Stomach smooth muscle (tissue), 2 donors: Measurements from ENCODE around the gene KIFC1.

Experiments
- H3K27ac ChIP-seq: one replicate; pipeline ENCODE4 v1.7.0; 2013; ENCODE audit warnings: mild to moderate bottlenecking, low read length, inconsistent platforms
- H3K27me3 ChIP-seq, 2 donors: one replicate each; pipeline ENCODE4 v1.7.0; 2013; ENCODE audit warnings: low read length in 2 of 2; ENCODE audit not compliant: insufficient read depth in 2 of 2, control insufficient read depth in 1 of 2
- H3K36me3 ChIP-seq, 2 donors: one replicate each; pipeline ENCODE4 v1.7.0; 2013; ENCODE audit warnings: low read length in 2 of 2; ENCODE audit not compliant: control insufficient read depth in 2 of 2, insufficient read depth in 2 of 2
- H3K4me1 ChIP-seq: one replicate; pipeline ENCODE4 v1.7.0; 2013; ENCODE audit warnings: low read length; ENCODE audit not compliant: control insufficient read depth, insufficient read depth
- H3K4me3 ChIP-seq, 2 donors: one replicate each; pipeline ENCODE4 v1.7.0; 2013; ENCODE audit warnings: low read length in 2 of 2
- H3K9ac ChIP-seq, 2 donors: one replicate each; pipeline ENCODE4 v1.7.0; 2013; ENCODE audit warnings: low read length in 2 of 2, mild to moderate bottlenecking in 1 of 2
- H3K9me3 ChIP-seq, 2 donors: one replicate each; pipeline ENCODE4 v1.7.0; 2013; ENCODE audit warnings: low read length in 2 of 2; ENCODE audit not compliant: control insufficient read depth in 2 of 2
- donor health status: healthy.
- donor health status: Pancreatic carcinoma.

The KIFC1 gene

GRCh38 chr6:33451606-33452005, 60.0 kb downstream of the KIFC1 start:
- Histone ChIP-seq H3K36me3 (peaks cover 17 to 20% of the 10 kb centered on the region in 2 donors), H3K9ac (no peak overlapping the region), H3K4me3 (no peak overlapping the region), H3K9me3 (no peaks in the 10 kb centered on the region), H3K27ac (no peak overlapping the region), H3K4me1 (peaks cover 19% of the 10 kb centered on the region), H3K27me3 (no peaks in the 10 kb centered on the region)

- H3K4me1 ChIP-seq: peaks cover 20% of the 10 kb centered on the region
- H3K9ac ChIP-seq: no peak overlapping the region
- H3K4me3 ChIP-seq: no peak overlapping the region
- no peaks in the 10 kb centered on the region for H3K9me3 ChIP-seq
- no peak overlapping the region for H3K27ac ChIP-seq
- no peaks in the 10 kb centered on the region for H3K27me3 ChIP-seq
- H3K36me3 ChIP-seq: peaks cover 15 to 23% of the 10 kb centered on the region in 2 donors
Observed at GRCh38 chr6:33452496-33452895, 60.9 kb downstream of the KIFC1 start.

- no peaks in the 10 kb centered on the region for H3K27me3 ChIP-seq
- peaks cover 9 to 18% of the 10 kb centered on the region in 2 donors for H3K36me3 ChIP-seq
- H3K27ac ChIP-seq: peak overlapping the region; percentile 69
- H3K4me3 ChIP-seq: peak overlapping the region; percentile 77 to 95
- peak overlapping the region; percentile 82 to 88 for H3K9ac ChIP-seq
- peaks cover 20% of the 10 kb centered on the region for H3K4me1 ChIP-seq
- no peaks in the 10 kb centered on the region for H3K9me3 ChIP-seq
Observed at GRCh38 chr6:33453393-33454008, 61.9 kb downstream of the KIFC1 start.

- no peaks in the 10 kb centered on the region for H3K27me3 ChIP-seq
- H3K36me3 ChIP-seq: peaks cover 9 to 18% of the 10 kb centered on the region in 2 donors
- H3K27ac ChIP-seq: peak within 1 kb of the TSS; percentile 69
- peaks cover 20% of the 10 kb centered on the region for H3K4me1 ChIP-seq
- H3K9ac ChIP-seq: peak within 1 kb of the TSS; percentile 82 to 88
- peak within 1 kb of the TSS; percentile 77 to 95 for H3K4me3 ChIP-seq
- no peaks in the 10 kb centered on the region for H3K9me3 ChIP-seq
Observed at GRCh38 chr6:33454009-33454946, 62.7 kb downstream of the KIFC1 start, which contains the start of gene ZBTB9. TSS of gene ZBTB9 (plus strand) at chr6:33454576. CDS start at chr6:33455101, 525 bp downstream.

GRCh38 chr6:33455051-33455450, 63.4 kb downstream of the KIFC1 start:
- Histone ChIP-seq H3K9ac (peak overlapping the region; percentile 76 to 82), H3K27me3 (no peaks in the 10 kb centered on the region), H3K4me3 (peak overlapping the region; percentile 77 to 95), H3K4me1 (peaks cover 20% of the 10 kb centered on the region), H3K36me3 (peaks cover 6 to 18% of the 10 kb centered on the region in 2 donors), H3K9me3 (no peaks in the 10 kb centered on the region), H3K27ac (no peak overlapping the region)

GRCh38 chr6:33456156-33456555, 64.5 kb downstream of the KIFC1 start:
- no peaks in the 10 kb centered on the region for H3K9me3 ChIP-seq
- no peak overlapping the region for H3K4me3 ChIP-seq
- no peak overlapping the region for H3K9ac ChIP-seq
- no peaks in the 10 kb centered on the region for H3K27me3 ChIP-seq
- H3K27ac ChIP-seq: no peak overlapping the region
- H3K36me3 ChIP-seq: peaks cover 6 to 18% of the 10 kb centered on the region in 2 donors
- H3K4me1 ChIP-seq: peaks cover 20% of the 10 kb centered on the region

- no peak overlapping the region for H3K27ac ChIP-seq
- no peaks in the 10 kb centered on the region for H3K27me3 ChIP-seq
- peaks cover 6 to 18% of the 10 kb centered on the region in 2 donors for H3K36me3 ChIP-seq
- H3K9ac ChIP-seq: no peak overlapping the region
- H3K4me3 ChIP-seq: no peak overlapping the region
- no peaks in the 10 kb centered on the region for H3K9me3 ChIP-seq
- peaks cover 16% of the 10 kb centered on the region for H3K4me1 ChIP-seq
Observed at GRCh38 chr6:33458676-33459075, 67.1 kb downstream of the KIFC1 start.

GRCh38 chr6:33459226-33459625, 67.6 kb downstream of the KIFC1 start:
- Histone ChIP-seq H3K4me1 (peaks cover 13% of the 10 kb centered on the region), H3K9me3 (no peaks in the 10 kb centered on the region), H3K27me3 (no peaks in the 10 kb centered on the region), H3K27ac (no peak overlapping the region), H3K9ac (no peak overlapping the region), H3K36me3 (peaks cover 6 to 18% of the 10 kb centered on the region in 2 donors), H3K4me3 (no peak overlapping the region)
